Measurements from ENCODE around the gene TP53BP2.

DNA sequence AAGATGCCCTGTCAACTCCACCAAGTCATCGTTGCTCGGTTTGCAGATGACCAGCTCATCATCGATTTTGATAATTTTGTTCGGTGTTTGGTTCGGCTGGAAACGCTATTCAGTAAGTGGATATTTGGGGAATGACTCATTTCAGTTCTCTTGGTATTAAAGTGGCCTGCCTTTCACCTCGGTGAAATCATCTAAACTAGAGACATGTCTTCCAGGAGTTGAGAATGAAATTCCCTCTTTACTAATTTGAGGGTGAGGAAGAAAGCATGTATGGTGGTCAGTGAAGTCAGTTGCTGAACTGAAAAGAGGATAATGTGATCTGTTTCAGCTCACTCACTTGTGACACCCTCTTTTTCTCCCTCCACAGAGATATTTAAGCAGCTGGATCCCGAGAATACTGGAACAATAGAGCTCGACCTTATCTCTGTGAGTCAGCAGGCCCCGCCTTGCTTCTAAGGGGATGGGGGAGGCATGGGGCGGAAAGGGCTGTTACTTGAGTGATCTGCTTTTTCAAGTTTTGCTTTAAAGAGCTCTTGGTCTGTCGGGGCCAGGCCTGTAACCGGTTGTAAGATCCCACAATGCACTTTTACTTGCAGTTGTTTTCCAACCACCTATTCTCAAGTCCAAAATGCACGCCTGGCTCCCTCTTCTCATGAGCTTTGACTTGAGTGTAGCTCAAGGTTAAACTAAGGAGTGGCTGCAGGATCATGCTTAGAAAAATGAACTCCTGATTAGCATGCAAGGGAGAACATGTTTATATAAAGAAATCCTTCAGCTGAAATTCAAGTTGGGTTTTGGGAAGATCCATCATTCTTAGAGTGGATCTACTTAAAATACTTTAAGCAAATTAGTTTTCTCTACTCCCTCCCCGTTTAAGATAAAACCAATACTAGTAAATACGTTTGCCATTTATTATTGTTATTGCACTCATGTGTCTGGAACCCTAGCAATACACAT, 73.7 kb downstream of the TP53BP2 start:
- no peak for TF ChIP-seq POLR2A (IDR thresholded peaks at IDR 0.05)
- TF ChIP-seq, protein P1, sequence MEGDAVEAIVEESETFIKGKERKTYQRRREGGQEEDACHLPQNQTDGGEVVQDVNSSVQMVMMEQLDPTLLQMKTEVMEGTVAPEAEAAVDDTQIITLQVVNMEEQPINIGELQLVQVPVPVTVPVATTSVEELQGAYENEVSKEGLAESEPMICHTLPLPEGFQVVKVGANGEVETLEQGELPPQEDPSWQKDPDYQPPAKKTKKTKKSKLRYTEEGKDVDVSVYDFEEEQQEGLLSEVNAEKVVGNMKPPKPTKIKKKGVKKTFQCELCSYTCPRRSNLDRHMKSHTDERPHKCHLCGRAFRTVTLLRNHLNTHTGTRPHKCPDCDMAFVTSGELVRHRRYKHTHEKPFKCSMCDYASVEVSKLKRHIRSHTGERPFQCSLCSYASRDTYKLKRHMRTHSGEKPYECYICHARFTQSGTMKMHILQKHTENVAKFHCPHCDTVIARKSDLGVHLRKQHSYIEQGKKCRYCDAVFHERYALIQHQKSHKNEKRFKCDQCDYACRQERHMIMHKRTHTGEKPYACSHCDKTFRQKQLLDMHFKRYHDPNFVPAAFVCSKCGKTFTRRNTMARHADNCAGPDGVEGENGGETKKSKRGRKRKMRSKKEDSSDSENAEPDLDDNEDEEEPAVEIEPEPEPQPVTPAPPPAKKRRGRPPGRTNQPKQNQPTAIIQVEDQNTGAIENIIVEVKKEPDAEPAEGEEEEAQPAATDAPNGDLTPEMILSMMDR (IDR thresholded peaks at IDR 0.05 in 8 of 11, conservative IDR thresholded peaks at IDR 0.05 in 3 of 11) = no peak
